Fibroblast of lung (primary cell): ENCODE measurements around the gene FAF2.

Source experiments
- CTCF ChIP-seq, 2 donors: IDR thresholded peaks in 1 of 2; conservative IDR thresholded peaks in 1 of 2; 1 replicate in 1 of 2; 2 replicates in 1 of 2; pipeline ENCODE4 v1.5.1; 2011 to 2012; ENCODE audit warnings: low read length in 2 of 2, control low read depth in 1 of 2, inconsistent platforms in 1 of 2, low read depth in 1 of 2, mild to moderate bottlenecking in 1 of 2
- EZH2 ChIP-seq: IDR thresholded peaks from 2 replicates; pipeline ENCODE4 v1.5.1; 2012; ENCODE audit warnings: low read length, control low read depth, mild to moderate bottlenecking; ENCODE audit errors: missing control alignments

GRCh38 chr5:176514244-176514950 lies 66.2 kb downstream of the FAF2 start:
- TF ChIP-seq CTCF (conservative IDR thresholded peaks at IDR 0.05 in 1 of 2, IDR thresholded peaks at IDR 0.05 in 1 of 2; ENCODE audit: low read depth in 1 of 2, low read length in 2 of 2) (no peak), EZH2 (no peak)
